GM10266 (cell line): ENCODE measurements around the gene SOBP.

Experiments used
- DNase-seq: peaks from one replicate; pipeline ENCODE4 v3.0.0; 2012; ENCODE audit errors: extremely low spot score
- TF ChIP-seq, protein P1 (sequence below): IDR thresholded peaks from 2 replicates; pipeline ENCODE4 v1.5.1; 2012; ENCODE audit warnings: mild to moderate bottlenecking, low read depth; ENCODE audit not compliant: control insufficient read depth, insufficient read depth; ENCODE audit errors: missing control alignments

Gene SOBP

DNA sequence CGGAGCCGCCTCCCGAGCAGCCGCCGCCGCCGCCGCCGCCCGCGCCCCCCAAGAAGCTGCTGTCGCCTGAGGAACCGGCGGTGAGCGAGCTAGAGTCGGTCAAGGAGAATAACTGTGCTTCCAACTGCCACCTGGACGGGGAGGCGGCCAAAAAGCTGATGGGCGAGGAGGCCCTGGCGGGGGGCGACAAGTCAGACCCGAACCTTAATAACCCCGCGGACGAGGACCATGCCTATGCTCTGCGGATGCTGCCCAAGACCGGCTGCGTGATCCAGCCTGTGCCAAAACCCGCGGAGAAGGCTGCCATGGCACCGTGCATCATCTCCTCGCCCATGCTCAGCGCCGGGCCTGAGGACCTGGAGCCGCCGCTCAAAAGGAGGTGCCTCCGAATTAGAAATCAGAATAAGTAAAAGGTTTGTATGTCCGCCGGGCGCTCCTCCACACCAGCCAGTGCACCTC, 145.2 kb downstream of the SOBP start:
- DNase-seq: no peak
- TF ChIP-seq, protein P1, sequence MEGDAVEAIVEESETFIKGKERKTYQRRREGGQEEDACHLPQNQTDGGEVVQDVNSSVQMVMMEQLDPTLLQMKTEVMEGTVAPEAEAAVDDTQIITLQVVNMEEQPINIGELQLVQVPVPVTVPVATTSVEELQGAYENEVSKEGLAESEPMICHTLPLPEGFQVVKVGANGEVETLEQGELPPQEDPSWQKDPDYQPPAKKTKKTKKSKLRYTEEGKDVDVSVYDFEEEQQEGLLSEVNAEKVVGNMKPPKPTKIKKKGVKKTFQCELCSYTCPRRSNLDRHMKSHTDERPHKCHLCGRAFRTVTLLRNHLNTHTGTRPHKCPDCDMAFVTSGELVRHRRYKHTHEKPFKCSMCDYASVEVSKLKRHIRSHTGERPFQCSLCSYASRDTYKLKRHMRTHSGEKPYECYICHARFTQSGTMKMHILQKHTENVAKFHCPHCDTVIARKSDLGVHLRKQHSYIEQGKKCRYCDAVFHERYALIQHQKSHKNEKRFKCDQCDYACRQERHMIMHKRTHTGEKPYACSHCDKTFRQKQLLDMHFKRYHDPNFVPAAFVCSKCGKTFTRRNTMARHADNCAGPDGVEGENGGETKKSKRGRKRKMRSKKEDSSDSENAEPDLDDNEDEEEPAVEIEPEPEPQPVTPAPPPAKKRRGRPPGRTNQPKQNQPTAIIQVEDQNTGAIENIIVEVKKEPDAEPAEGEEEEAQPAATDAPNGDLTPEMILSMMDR: no peak

DNA sequence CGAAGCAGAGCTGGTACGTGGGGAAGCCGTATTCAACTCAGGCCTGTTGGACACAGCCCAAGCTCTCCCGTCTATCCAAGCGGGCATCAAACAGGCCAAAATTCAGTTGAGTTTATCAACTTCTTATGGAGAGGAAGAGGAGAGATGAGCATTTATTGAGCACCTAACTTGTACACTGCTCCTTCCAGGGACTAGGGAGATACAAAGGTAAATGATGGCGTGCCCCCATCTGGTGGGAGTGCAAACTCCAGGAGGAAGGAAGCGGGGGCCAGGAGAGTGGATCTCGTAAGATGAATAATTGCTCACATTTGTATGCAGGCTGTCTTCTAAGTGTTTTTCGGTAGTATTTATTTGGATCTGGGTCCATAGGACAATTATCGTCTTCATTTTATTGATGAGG, 146.6 kb downstream of the SOBP start:
- TF ChIP-seq, protein P1: no peak
- no peak for DNase-seq

DNA sequence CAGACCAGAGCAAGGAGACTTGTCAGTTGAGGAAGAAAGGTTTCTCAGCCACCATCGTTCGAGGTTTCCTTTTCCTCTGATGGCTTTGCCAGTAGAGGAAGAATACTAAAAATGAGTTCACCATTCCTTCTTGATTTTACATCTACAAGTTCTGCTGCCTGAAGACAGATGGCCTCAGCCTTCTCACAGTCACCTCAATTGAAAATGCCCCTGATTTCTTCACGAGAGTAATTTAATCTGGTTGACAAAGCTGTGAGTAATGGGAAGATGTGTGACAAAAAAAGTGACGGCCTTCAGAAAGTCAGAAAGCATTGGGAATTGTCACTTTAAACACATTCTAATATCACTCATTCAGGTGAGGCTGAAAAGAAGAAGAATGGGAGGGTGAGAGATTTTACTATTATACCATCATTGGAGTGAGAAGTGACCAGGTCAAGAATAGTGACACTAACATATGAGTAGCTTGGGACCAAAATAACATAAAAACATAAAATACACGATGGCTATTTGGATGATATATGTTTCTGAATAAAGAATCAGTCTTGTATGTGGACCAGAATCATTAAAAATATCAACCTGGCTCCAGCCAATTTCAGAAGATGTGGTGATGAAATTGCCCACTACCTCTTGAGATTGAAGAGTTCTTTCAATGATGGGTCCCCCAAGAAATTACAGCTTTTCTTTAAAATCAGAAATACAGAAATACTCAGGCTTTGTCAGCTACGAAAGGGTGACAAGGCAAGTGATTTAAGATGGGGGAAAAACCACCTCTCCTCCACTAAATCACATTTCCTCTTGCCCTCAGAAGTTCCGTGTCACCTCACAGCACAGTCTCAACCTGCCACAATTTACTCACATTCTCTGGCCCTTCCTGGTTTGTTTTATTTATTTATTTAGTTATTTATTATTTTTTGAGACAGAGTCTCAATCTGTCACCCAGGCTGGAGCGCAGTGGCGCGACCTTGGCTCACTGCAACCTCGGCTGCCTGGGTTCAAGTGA, 147.7 kb downstream of the SOBP start:
- no peak for DNase-seq
- TF ChIP-seq, protein P1: no peak

DNA sequence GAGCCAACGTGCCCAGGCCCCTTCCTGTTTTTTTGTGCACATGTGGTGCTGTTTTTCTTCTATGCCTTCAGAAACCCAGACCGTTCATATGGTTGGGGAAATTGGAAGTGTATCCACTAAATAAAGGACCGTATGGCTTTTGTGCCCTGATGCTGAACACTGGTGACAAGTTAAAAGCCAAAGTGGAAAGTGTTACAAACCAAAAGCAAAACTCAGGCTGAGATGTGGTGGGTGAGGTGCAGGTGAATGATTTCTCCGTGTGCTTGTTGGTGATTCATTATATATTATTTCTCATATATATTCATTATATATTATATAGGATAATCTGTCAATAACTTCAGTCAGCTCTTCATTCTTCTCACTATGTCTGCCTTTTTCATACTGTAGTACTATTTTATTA, 148.6 kb downstream of the SOBP start:
- TF ChIP-seq, protein P1: no peak
- no peak for DNase-seq

DNA sequence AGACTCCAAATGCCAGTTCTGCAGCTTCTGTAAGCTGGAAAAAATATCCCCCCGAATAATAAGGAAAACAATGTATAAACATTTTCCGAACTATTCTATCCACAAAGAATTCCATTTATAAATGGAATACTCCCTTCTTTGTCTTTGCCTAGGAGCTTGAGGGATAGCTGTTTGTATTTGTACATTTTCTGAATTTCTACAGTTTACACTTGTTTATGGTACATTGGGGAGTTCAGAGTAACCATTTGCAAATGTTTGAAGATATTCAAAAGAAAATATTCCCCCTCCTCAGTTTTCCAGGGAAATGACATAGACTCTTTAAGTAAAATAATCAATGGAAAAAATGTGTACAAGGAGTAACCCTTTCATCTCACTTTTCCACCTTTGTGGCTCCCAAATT, 149.6 kb downstream of the SOBP start:
- DNase-seq: no peak
- TF ChIP-seq, protein P1: no peak

DNA sequence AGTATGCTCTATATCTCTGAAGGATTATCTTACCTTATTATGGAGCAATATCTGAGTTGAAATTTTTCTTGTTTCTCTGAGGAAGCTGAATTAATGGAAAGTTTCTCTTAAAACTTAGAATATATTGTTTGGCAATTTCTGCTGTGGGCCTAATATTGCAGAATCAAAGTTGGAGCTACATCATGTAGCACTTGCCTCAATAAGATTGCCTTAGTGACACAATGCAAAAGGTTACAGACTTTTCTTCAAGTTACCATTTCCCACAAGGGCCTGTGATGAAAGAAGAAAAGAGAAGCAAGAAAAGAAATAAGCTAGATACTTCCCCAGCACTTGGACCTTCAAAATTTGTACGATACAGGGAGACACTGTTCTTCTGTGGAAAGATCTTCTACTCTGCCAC, 151.2 kb downstream of the SOBP start:
- DNase-seq: no peak
- TF ChIP-seq, protein P1: no peak

DNA sequence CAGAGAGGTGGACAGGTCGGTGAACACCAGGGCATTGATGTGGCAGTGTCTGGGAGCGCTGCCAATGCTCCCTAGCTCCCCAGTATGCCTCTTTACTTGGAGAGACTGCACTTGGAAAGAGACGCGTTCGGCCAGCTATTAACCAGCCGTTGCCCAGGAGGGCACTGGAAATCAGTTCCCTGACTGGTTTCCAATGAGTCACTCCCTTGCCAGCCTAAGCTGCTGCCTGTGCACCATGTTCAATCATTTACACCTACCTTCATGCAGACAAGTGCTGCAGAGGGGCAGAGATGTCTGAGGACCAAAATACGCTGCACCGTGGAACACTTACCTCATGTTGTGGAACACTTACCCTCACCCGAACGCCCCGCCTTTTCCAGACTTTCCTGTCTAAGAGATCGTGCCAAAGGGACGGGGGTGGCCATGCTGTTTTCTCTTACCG, 151.6 kb downstream of the SOBP start:
- DNase-seq: no peak

More for the DNA sequence above, 151.6 kb downstream of the SOBP start:
- TF ChIP-seq, protein P1: no peak
